A673 (cell line): Measurements from ENCODE around the gene HOXB13. TPM values are rescaled to one million over a fixed set of nuclear protein-coding genes. Genes with fewer than 3 reads are reported as not detected.

Source experiments
- BruUV-seq: library from RNA; stranded (reverse); fragments of 400-500 nt; replicated peaks from 2 replicates; lab custom pipeline; 2021; lab: Mats Ljungman, UMichigan
- CTCF ChIA-PET: fragments of 300-600 bp; sonication (Branson Sonifier 250); formaldehyde crosslinking; loops from one replicate; lab custom pipeline; 2022; ENCODE audit warnings: antibody characterized with exemption; lab: Charles Lee
- POLR2A ChIA-PET: fragments of 300-600 bp; sonication (Branson Sonifier 250); formaldehyde crosslinking; loops from one replicate; lab custom pipeline; 2022; ENCODE audit warnings: antibody characterized with exemption; ENCODE audit not compliant: low non-redundant PET; lab: Charles Lee
- DNase-seq: peaks from one replicate; pipeline ENCODE4 v3.0.0-alpha.2; 2015; ENCODE audit warnings: low spot score
- H3K27ac ChIP-seq: fragments of 200-600 bp; sonication (generic); 2 replicates; pipeline ENCODE4 v1.5.1; 2016; ENCODE audit warnings: mixed run types, low read depth, mild to moderate bottlenecking, mixed read lengths, antibody characterized with exemption, low read length; ENCODE audit not compliant: poor library complexity, severe bottlenecking
- H3K27me3 ChIP-seq: fragments of 200-600 bp; sonication (generic); replicated peaks from 2 replicates; pipeline ENCODE4 v1.6.1; 2017; ENCODE audit warnings: mixed run types, low read depth, mild to moderate bottlenecking, mixed read lengths, antibody characterized with exemption, low read length; ENCODE audit not compliant: insufficient read depth, poor library complexity
- H3K36me3 ChIP-seq: fragments of 200-600 bp; sonication (generic); 2 replicates; pipeline ENCODE4 v1.6.1; 2016; ENCODE audit warnings: mixed run types, mild to moderate bottlenecking, mixed read lengths, antibody characterized with exemption, low read length; ENCODE audit not compliant: insufficient read depth, poor library complexity, severe bottlenecking
- H3K4me1 ChIP-seq: fragments of 200-600 bp; sonication (generic); 2 replicates; pipeline ENCODE4 v1.6.1; 2017; ENCODE audit warnings: mixed run types, mild to moderate bottlenecking, mixed read lengths, antibody characterized with exemption, low read length; ENCODE audit not compliant: insufficient read depth, poor library complexity, severe bottlenecking
- H3K4me3 ChIP-seq: fragments of 200-600 bp; sonication (generic); 2 replicates; pipeline ENCODE4 v1.5.1; 2016; ENCODE audit warnings: low read depth, mixed run types, mild to moderate bottlenecking, mixed read lengths, low read length; ENCODE audit not compliant: poor library complexity, severe bottlenecking
- H3K9me3 ChIP-seq: fragments of 200-600 bp; sonication (generic); 2 replicates; pipeline ENCODE4 v1.6.1; 2016; ENCODE audit warnings: mixed run types, low read depth, mild to moderate bottlenecking, mixed read lengths, antibody characterized with exemption, low read length; ENCODE audit not compliant: poor library complexity, severe bottlenecking
- CTCF ChIP-seq: fragments of 300-800, 200-600 bp; sonication (generic); conservative IDR thresholded peaks from 2 replicates; pipeline ENCODE4 v1.5.1; 2017; ENCODE audit warnings: low read depth, mild to moderate bottlenecking, antibody characterized with exemption, low read length, moderate library complexity, mixed read lengths
- EZH2 ChIP-seq: fragments of 200-600 bp; sonication (generic); IDR thresholded peaks from 2 replicates; pipeline ENCODE4 v1.6.1; 2017; ENCODE audit warnings: borderline replicate concordance, low read depth, mild to moderate bottlenecking, mixed read lengths, antibody characterized with exemption, low read length; ENCODE audit not compliant: poor library complexity, severe bottlenecking
- intact Hi-C: fragments of 100-400 bp; cut with micrococcal nuclease; formaldehyde crosslinking; loops from one replicate; pipeline ENCODE4 v1.10.0; 2022; ENCODE audit not compliant: unreplicated experiment
- total RNA-seq: library from RNA; stranded (reverse); gene quantifications from 2 replicates; pipeline ENCODE4 v1.2.3, GENCODE V29; 2021

HOXB13 gene
- total RNA-seq, 1 experiment from 2014 or later: 11.7 TPM

DNA sequence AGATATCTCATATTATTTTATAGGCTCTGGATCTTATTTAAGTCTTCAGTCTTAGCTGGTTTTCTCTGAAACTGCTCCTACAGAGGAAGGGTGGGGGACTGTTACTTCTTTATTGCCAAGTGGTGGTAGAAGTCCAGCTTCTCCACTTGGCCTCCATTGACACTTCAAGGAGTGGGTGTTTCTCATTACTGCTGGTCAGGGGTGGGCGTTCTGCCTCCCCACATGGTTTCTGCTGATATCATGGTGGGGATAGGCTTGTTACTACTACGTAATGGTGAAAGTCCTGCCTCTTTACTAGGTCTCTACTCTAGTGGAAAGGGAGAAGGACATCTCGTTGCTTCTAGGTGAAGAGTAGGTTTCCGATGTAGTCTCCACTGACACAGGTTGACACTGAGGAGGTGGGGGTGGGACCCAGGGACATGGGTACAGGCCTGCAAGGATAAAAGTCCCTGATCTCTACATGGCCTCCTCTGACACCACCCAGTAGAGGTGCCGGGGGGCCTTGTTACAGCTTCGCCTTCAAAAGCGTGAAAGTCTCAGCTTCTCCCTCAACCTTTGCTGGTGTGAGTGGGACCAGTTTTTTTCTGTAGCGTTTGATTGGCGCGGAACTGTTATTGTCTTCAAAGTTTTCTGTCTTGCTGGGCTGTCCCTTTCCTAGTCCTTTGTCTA, 26.6 kb downstream of the HOXB13 start:
- no peaks in the 10 kb centered on the region for H3K27me3 ChIP-seq

GRCh38 chr17:48693178-48693577, 35.4 kb downstream of the HOXB13 start:
- no peaks in the 10 kb centered on the region for H3K27me3 ChIP-seq
- CTCF ChIA-PET: no interaction called here
- TF ChIP-seq EZH2 (no peak), CTCF (no peak)

More for the DNA sequence above, 26.6 kb downstream of the HOXB13 start:
- intact Hi-C loops: no loop called here
- ChIA-PET POLR2A (no interaction called here), CTCF (interaction anchor here (0.6 kb wide), 1 partner anchor 16 kb away, joined by 5 read pairs; no protein-coding TSS in a partner anchor)
- Histone ChIP-seq H3K36me3 (no peaks in the 10 kb centered on the region), H3K27ac (no peak overlapping the region), H3K9me3 (no peaks in the 10 kb centered on the region), H3K4me3 (no peak overlapping the region), H3K4me1 (no peaks in the 10 kb centered on the region)
- no peak for DNase-seq
- no peak for TF ChIP-seq EZH2
- no TSS peak for BruUV-seq

GRCh38 chr17:48692049-48692448, 36.5 kb downstream of the HOXB13 start:
- CTCF ChIA-PET: no interaction called here
- no peaks in the 10 kb centered on the region for H3K4me1 ChIP-seq

More at GRCh38 chr17:48693178-48693577, 35.4 kb downstream of the HOXB13 start:
- DNase-seq: no peak
- BruUV-seq: no TSS peak
- H3K27ac ChIP-seq: no peak overlapping the region
- intact Hi-C loops: no loop called here
- POLR2A ChIA-PET: no interaction called here
- H3K9me3 ChIP-seq: peaks cover 6% of the 10 kb centered on the region
- H3K4me3 ChIP-seq: no peak overlapping the region
- H3K36me3 ChIP-seq: no peaks in the 10 kb centered on the region
- H3K4me1 ChIP-seq: no peaks in the 10 kb centered on the region

More at GRCh38 chr17:48692049-48692448, 36.5 kb downstream of the HOXB13 start:
- H3K9me3 ChIP-seq: peaks cover 6% of the 10 kb centered on the region
- H3K27ac ChIP-seq: no peak overlapping the region
- no peak overlapping the region for H3K4me3 ChIP-seq
- no TSS peak for BruUV-seq
- intact Hi-C loops: no loop called here
- H3K27me3 ChIP-seq: no peaks in the 10 kb centered on the region
- TF ChIP-seq CTCF (no peak), EZH2 (no peak)
- POLR2A ChIA-PET: interaction anchor here (0.6 kb wide), 1 partner anchor 9 kb away, joined by 5 read pairs; no protein-coding TSS in a partner anchor
- H3K36me3 ChIP-seq: no peaks in the 10 kb centered on the region
- DNase-seq: no peak
